Measurements from ENCODE around the gene ST6GALNAC5.
"Not testable (repeated sequence)": the region's sequence is repeated elsewhere in the genome, so short reads cannot be mapped to it uniquely, and the experiment has no call there.

ST6GALNAC5 gene

GRCh38 chr1:76938304-76938703, 71.0 kb downstream of the ST6GALNAC5 start:
- no peak for DNase-seq (ENCODE audit: low spot score)

GRCh38 chr1:76939050-76939816, 72.0 kb downstream of the ST6GALNAC5 start:
- DNase-seq (ENCODE audit: low spot score) = no peak

GRCh38 chr1:76939817-76940216, 72.5 kb downstream of the ST6GALNAC5 start:
- no peak for DNase-seq (ENCODE audit: low spot score)

GRCh38 chr1:76940571-76941335, 73.5 kb downstream of the ST6GALNAC5 start:
- DNase-seq (ENCODE audit: low spot score) = no peak

- DNase-seq (ENCODE audit: low spot score) = no peak
Observed at GRCh38 chr1:76942549-76942948, 75.3 kb downstream of the ST6GALNAC5 start.

- no peak for DNase-seq (ENCODE audit: low spot score)
Observed at GRCh38 chr1:76944942-76945341, 77.7 kb downstream of the ST6GALNAC5 start.

GRCh38 chr1:76948846-76949245, 81.6 kb downstream of the ST6GALNAC5 start:
- no peak for DNase-seq (ENCODE audit: low spot score)

- DNase-seq (ENCODE audit: low spot score) = no peak
Observed at GRCh38 chr1:76949503-76949902, 82.2 kb downstream of the ST6GALNAC5 start.

- DNase-seq (ENCODE audit: low spot score) = no peak
Observed at GRCh38 chr1:76950306-76950705, 83.0 kb downstream of the ST6GALNAC5 start.

GRCh38 chr1:76951153-76951552, 83.9 kb downstream of the ST6GALNAC5 start:
- no peak for DNase-seq (ENCODE audit: low spot score)

GRCh38 chr1:76955652-76956051, 88.4 kb downstream of the ST6GALNAC5 start:
- DNase-seq (ENCODE audit: low spot score) = no peak

- no peak for DNase-seq (ENCODE audit: low spot score)
Observed at GRCh38 chr1:76957961-76958360, 90.7 kb downstream of the ST6GALNAC5 start.

- DNase-seq (ENCODE audit: low spot score) = no peak
Observed at GRCh38 chr1:76958828-76959227, 91.5 kb downstream of the ST6GALNAC5 start.

GRCh38 chr1:76959556-76959955, 92.3 kb downstream of the ST6GALNAC5 start:
- DNase-seq (ENCODE audit: low spot score) = no peak

- no peak for DNase-seq (ENCODE audit: low spot score)
Observed at GRCh38 chr1:76961181-76961819, 94.0 kb downstream of the ST6GALNAC5 start.

- DNase-seq (ENCODE audit: low spot score) = no peak
Observed at GRCh38 chr1:76961820-76962207, 94.5 kb downstream of the ST6GALNAC5 start.

GRCh38 chr1:76981267-76981666, 114.0 kb downstream of the ST6GALNAC5 start:
- DNase-seq (ENCODE audit: low spot score) = not testable (repeated sequence)

- DNase-seq (ENCODE audit: low spot score) = no peak
Observed at GRCh38 chr1:76989976-76990375, 122.7 kb downstream of the ST6GALNAC5 start.

GRCh38 chr1:76993036-76993435, 125.8 kb downstream of the ST6GALNAC5 start:
- no peak for DNase-seq (ENCODE audit: low spot score)

- no peak for DNase-seq (ENCODE audit: low spot score)
Observed at GRCh38 chr1:76998582-76999223, 131.4 kb downstream of the ST6GALNAC5 start.

- no peak for DNase-seq (ENCODE audit: low spot score)
Observed at GRCh38 chr1:77007675-77008074, 140.4 kb downstream of the ST6GALNAC5 start.

- no peak for DNase-seq (ENCODE audit: low spot score)
Observed at GRCh38 chr1:77010937-77011336, 143.7 kb downstream of the ST6GALNAC5 start.

Measured in germinal center (tissue), 1 donor.